GM13976 (cell line): ENCODE data around the gene G3BP1.

ENCODE experiments used
- DNase-seq: peaks from one replicate; pipeline ENCODE4 v3.0.0; 2012; ENCODE audit warnings: low spot score
- CTCF ChIP-seq: IDR thresholded peaks from 2 replicates; pipeline ENCODE4 v1.5.1; 2012; ENCODE audit warnings: borderline replicate concordance, mild to moderate bottlenecking; ENCODE audit not compliant: insufficient read depth; ENCODE audit errors: extremely low read depth, missing control alignments, control extremely low read depth
- in situ Hi-C: fragments of 300-500 bp; cut with MboI; formaldehyde crosslinking; loops from one replicate; pipeline ENCODE4 v1.12.0; 2022; ENCODE audit warnings: low sequenced_read_pairs, mixed read lengths, inconsistent platforms; ENCODE audit not compliant: unreplicated experiment

Gene G3BP1

GRCh38 chr5:151735646-151736045, 36.1 kb upstream of the G3BP1 start:
- in situ Hi-C loops: no loop called here
- TF ChIP-seq CTCF: no peak
- DNase-seq: no peak

- in situ Hi-C loops: no loop called here
- DNase-seq: no peak
- no peak for TF ChIP-seq CTCF
These were observed 34.3 kb upstream of the G3BP1 start for GRCh38 chr5:151737431-151737830.

GRCh38 chr5:151738125-151738848, 33.5 kb upstream of the G3BP1 start:
- in situ Hi-C loops: no loop called here
- TF ChIP-seq CTCF: no peak
- DNase-seq: no peak

- no peak for DNase-seq
- no peak for TF ChIP-seq CTCF
- in situ Hi-C loops: no loop called here
These were observed 32.4 kb upstream of the G3BP1 start for GRCh38 chr5:151739395-151739794.

- DNase-seq: no peak
- TF ChIP-seq CTCF: no peak
- in situ Hi-C loops: loop anchor here (5.0 kb wide), 1 partner anchor 78 kb away; no protein-coding TSS in a partner anchor
These were observed 31.8 kb upstream of the G3BP1 start for GRCh38 chr5:151739939-151740335.

GRCh38 chr5:151740336-151740942, 31.3 kb upstream of the G3BP1 start:
- in situ Hi-C loops: loop anchor here (5.0 kb wide), 1 partner anchor 78 kb away; no protein-coding TSS in a partner anchor
- TF ChIP-seq CTCF: peak; percentile 64
- peak; percentile 67 for DNase-seq
